H1 (cell line): ENCODE results near the gene LRBA.

Experiments
- EGR1 ChIP-seq: IDR thresholded peaks from 2 replicates; pipeline ENCODE4 v1.6.1; 2011; ENCODE audit warnings: low read depth, low read length, borderline replicate concordance
- EP300 ChIP-seq, 2 experiments: IDR thresholded peaks; 1 replicate in 1 of 2; 2 replicates in 1 of 2; pipeline ENCODE4 v1.6.1; 2011 to 2012; ENCODE audit warnings: low read depth in 2 of 2, low read length in 2 of 2, mild to moderate bottlenecking in 2 of 2, borderline replicate concordance in 1 of 2, inconsistent platforms in 1 of 2, moderate library complexity in 1 of 2

GRCh38 chr4:151004222-151004621 is 10.9 kb downstream of the LRBA start:
- no peak for TF ChIP-seq EP300 (IDR thresholded peaks at IDR 0.05; ENCODE audit: borderline replicate concordance in 1 of 2, low read depth in 2 of 2, low read length in 2 of 2)
- no peak for TF ChIP-seq EGR1
